Fibroblast of the aortic adventitia (primary cell): Measurements from ENCODE around the gene LANCL1. TPM values are rescaled to one million over a fixed set of nuclear protein-coding genes. Genes with fewer than 3 reads are reported as not detected.

ENCODE experiments used
- DNase-seq: peaks from one replicate; pipeline ENCODE4 v3.0.0-alpha.2; 2010; ENCODE audit warnings: low read depth
- H3K4me3 ChIP-seq: 2 replicates; pipeline ENCODE4 v1.5.1; 2011; ENCODE audit warnings: low read depth, mild to moderate bottlenecking, control low read depth, low read length, moderate library complexity
- total RNA-seq: library from RNA; depleted of rRNA; stranded (reverse); fragments of >200 nt; gene quantifications from 2 replicates; pipeline ENCODE4 v1.2.3, GENCODE V29; 2012; ENCODE audit warnings: low replicate concordance
- TF ChIP-seq, protein P1 (sequence below): IDR thresholded peaks from 2 replicates; pipeline ENCODE4 v1.5.1; 2011; ENCODE audit warnings: mild to moderate bottlenecking, low read length, control low read depth, inconsistent platforms; ENCODE audit not compliant: insufficient read depth

Gene LANCL1
- total RNA-seq, 1 donor, result 58.2 TPM

DNA sequence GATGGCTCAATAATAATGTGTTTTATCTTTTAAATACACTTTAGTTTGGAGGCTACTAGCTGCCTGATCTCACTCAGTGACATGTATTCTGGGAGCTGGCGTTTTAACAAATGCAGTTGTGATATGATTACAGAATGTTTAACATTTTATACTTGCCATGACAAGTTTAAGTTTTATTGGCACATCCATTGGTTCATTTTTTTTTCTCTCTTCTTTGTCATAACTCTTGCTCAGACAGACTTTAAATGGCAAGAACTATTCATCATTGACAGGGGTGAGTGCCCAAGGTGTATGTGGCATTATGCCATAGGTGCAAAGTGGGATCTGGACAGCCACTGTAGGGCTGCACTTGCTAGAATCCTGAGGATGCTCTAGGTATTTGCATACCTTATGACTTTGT lies 89.5 kb downstream of the LANCL1 start:
- H3K4me3 ChIP-seq, result no peak overlapping the region
- TF ChIP-seq, protein P1, sequence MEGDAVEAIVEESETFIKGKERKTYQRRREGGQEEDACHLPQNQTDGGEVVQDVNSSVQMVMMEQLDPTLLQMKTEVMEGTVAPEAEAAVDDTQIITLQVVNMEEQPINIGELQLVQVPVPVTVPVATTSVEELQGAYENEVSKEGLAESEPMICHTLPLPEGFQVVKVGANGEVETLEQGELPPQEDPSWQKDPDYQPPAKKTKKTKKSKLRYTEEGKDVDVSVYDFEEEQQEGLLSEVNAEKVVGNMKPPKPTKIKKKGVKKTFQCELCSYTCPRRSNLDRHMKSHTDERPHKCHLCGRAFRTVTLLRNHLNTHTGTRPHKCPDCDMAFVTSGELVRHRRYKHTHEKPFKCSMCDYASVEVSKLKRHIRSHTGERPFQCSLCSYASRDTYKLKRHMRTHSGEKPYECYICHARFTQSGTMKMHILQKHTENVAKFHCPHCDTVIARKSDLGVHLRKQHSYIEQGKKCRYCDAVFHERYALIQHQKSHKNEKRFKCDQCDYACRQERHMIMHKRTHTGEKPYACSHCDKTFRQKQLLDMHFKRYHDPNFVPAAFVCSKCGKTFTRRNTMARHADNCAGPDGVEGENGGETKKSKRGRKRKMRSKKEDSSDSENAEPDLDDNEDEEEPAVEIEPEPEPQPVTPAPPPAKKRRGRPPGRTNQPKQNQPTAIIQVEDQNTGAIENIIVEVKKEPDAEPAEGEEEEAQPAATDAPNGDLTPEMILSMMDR, result no peak
- no peak for DNase-seq

Other genes with a start within 250 kb of the LANCL1 start
- gene MYL1, start 161.6 kb downstream of the LANCL1 start, total RNA-seq, result not detected in 2 replicates
- 24.6 and 35.7 TPM in 2 replicates for gene CPS1, start 79.8 kb upstream of the LANCL1 start, total RNA-seq